Stimulated activated CD8-positive, alpha-beta memory T cell treated with anti-CD3 and anti-CD28 coated beads, Interleukin-12 subunit alpha, Interleukin-12 subunit beta, amount 100 ng/mL, for 24 hours (primary cell): ENCODE results near the gene CHD1L.
A peak's percentile ranks its signal among the peaks of the same experiment; 100 is the strongest.
"Not testable (repeated sequence)": the region's sequence is repeated elsewhere in the genome, so short reads cannot be mapped to it uniquely, and the experiment has no call there.

Experiments
- DNase-seq: peaks from one replicate; pipeline ENCODE4 v3.0.0-alpha.2; 2020; ENCODE audit errors: extremely low read depth

The CHD1L gene

DNA sequence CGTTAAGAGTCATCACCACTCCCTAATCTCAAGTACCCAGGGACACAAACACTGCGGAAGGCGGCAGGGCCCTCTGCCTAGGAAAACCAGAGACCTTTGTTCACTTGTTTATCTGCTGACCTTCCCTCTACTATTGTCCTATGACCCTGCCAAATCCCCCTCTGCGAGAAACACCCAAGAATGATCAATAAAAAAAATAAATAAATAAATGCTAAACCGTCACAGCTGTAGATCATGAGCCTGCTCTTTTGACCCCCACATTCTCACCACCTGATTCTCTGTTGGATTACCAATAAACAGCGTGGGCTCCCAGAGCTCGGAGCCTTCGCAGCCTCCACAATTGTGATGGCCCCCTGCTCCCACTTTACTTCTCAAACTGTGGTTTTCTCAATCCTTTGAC is 8.6 kb upstream of the CHD1L start:
- DNase-seq: not testable (repeated sequence)

DNA sequence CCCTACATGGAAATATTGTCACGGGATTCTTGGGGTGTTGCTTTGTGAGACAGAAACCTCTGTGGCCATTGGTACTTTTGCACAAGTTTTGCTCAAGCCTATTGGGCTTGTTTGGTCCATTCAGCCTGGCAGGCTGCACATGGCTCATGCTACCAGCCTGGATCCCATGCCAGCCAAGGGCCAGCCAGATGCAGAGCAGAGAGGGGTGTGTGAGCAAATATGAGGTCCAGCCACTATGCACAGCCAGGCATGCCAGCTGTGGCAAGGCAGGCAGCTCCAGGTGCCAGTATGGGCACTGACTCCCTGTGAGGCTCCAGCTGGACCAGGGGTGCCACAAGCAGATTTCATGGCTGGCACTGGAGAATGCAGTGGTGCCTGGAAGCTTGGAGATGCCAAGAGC is 6.7 kb upstream of the CHD1L start:
- DNase-seq: no peak

DNA sequence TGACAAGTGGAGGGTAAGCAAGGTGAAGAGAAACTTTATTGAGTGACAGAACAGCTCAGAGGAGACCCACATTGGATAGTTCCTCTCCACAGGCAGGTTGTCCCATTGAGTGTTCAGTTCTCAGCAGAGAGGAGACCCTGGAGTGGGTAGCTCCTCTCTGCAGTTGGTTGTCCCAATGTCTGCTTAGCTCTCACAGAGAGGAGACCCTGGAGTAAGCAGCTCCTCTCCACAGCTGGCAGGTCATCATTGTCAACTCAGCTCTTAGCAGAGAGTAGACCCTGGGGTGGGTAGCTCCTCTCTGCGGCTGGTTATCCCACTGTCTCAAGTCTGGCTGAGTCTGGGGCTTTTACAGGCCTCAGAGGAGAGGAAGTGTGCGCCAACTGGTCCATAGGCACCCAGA is 6.0 kb upstream of the CHD1L start:
- no peak for DNase-seq

DNA sequence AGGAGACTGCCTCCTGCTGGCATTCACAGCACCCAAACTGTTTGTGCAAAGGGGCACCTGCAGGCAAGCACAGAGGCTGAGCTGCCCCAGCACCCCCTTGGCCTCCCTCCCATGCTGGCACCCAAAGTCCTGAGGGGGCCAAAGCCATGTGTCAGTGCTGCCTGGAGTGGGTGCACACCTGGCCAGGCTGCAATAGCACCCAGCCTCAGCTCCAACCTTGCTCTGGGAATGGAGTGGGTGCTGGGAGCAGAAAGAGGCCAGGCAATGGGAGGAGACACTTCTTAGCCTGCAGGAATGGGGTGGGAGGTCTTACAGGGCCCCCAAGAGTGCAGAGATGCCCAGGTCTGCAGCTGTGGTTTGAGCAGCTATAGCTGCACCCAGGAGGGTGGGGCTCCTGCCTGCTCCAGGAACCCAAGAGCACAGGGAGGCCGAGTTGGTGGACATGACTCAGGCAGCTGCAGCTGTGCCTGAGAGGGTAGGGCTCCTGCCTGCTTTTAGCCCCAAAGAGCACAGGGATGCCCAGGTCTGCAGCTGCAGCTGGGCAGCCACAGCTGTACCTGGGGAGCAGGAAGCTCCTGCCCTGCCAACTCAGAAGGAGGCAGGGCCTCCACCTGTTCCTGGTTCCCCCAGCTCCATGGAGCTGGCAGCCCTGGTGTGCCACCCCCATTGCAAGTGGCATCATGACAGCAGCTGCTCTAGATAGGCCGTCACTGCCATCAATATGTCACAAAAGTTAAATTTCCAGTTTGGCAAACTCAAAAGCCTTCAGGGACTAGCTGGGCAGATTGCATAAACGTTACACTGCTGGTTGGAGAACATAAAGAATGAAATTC is 5.3 kb upstream of the CHD1L start:
- no peak for DNase-seq

- no peak for DNase-seq
Measured at GRCh38 chr1:147238053-147238902, 4.2 kb upstream of the CHD1L start.

- DNase-seq: no peak
Measured at GRCh38 chr1:147238925-147239820, 3.3 kb upstream of the CHD1L start.

- not testable (repeated sequence) for DNase-seq
Measured at GRCh38 chr1:147240131-147240721, 2.3 kb upstream of the CHD1L start.

GRCh38 chr1:147241934-147242448 is 493 bp upstream of the CHD1L start:
- DNase-seq: no peak

DNA sequence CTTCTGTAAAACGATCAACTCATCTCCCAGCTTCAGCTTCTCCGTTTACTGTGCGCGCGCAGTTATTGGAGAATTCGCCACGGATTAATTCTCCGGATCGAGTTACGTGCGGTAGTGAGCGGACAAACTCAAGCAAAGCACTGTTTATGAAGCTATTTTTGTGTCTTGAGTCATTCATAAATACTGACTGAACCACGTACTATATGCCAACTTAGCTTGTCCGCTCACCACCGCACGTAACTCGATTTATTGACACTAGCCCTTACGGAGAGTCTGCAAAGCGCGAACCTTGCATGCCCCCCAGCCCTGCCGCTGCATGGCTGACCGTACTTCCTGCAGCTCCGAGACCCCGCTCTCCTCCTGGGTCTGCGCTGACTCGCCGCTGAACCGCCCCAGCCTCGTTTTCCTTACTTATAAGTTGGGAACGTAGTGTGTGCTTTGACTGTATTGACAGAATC is 773 bp downstream of the CHD1L start:
- peak; percentile 5 for DNase-seq

GRCh38 chr1:147243841-147244240 is 1.4 kb downstream of the CHD1L start:
- no peak for DNase-seq

- no peak for DNase-seq
Measured at GRCh38 chr1:147245129-147245528, 2.6 kb downstream of the CHD1L start.

GRCh38 chr1:147245586-147246021 is 3.1 kb downstream of the CHD1L start:
- DNase-seq: no peak

GRCh38 chr1:147246044-147246690 is 3.7 kb downstream of the CHD1L start:
- no peak for DNase-seq

DNA sequence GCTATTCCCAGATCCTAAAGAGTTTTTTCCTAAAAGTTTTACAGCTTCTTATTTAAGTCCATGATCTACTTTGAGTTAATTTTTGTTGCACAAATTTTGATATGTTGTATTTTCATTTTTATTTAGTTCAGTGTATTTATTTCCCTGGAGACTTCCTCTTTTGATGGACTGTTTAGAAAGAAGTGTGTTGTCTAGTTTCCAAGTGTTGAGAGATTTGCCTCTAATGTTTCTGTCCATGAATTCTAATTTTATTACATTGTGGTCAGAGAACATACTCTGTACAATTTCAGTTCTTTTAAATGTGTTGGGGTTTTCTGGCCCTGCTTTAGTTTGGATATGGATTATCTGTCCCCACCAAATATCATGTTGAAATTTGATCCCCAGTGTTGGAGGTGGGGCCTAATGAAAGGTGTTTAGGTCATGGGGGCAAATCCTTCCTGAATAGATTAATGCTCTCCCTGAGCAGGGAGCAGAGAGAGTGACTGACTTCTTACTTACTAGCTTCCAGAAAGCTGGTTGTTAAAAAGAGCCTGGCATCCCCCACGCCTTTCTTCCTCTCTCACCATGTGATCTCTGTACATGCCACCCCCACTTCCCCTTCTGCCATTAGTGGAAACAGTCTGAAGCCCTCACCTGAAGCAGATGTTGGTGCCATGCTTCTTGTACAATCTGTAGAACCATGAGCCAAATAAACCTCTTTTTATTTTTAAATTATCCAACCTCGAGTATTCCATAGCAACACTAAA is 4.6 kb downstream of the CHD1L start:
- no peak for DNase-seq

DNA sequence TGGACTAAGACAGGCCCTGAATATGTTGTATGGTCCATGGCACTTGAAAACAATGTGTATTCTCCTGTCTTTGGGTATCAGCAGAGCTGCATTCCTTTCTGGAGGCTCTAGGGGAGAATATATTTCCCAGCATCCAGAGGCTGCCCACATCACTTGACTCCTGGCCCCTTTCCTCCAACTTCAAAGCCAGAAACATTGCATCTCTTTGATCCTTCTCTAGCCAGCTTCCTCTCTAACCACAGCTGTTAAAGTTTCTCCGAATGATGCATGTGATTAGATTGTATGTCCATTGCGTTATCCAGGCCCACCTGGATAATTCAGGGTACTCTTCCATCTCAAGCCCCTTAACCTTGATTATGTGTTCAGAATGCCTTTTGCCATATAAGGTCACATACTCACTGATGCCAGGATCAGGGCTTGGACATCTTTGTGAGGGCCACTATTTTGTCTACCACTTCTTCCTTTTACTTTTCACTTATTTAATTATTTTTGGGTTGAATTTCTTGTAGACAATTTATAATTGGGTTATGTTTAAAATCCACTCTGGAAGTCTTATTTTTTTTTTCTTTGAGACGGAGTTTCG is 5.3 kb downstream of the CHD1L start:
- DNase-seq: no peak

- DNase-seq: no peak
Measured at GRCh38 chr1:147252540-147252939, 10.1 kb downstream of the CHD1L start.

DNA sequence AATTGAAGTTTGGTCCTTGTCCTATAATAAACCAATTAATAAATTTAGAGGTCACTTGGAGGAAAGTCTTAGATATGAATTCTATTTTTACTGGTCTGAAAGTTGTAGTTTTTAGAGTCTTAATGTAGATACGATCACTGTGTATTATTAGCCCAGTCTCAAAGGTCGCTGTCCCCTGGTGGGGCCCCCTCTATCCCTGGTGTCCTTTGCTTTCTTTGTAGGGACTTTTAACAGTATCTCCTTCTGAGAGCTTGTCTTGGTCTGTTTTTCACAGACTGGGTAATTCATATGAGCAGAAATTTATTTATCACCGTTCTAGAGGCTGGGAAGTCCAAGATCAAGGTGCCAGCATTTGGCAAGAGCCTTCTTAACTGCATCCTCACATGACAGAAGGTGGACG is 18.5 kb downstream of the CHD1L start:
- DNase-seq: no peak

- DNase-seq: no peak
Measured at GRCh38 chr1:147264158-147264768, 21.8 kb downstream of the CHD1L start.

DNA sequence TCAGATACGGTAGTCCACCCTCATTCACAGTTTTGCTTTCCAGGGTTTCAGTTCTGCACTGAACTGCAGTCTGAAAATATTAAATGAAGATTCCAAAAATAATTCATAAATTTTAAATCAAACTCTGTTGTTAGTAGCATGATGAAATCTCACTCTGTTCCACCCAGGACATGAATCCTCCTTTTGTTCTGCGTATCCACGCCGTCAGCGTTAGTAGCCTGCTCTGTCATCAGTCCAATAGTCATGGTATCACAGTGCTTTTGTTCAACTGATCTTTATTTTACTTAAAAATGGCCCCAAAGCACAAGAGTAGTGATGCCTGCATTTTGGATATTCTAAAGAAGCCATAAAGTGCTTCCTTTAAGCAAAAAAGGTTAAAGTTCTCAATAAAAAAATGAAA is 23.9 kb downstream of the CHD1L start:
- DNase-seq: no peak
